Esophagus squamous epithelium (tissue), 5 donors: ENCODE measurements around the gene GALNTL6. TPM values are rescaled to one million over a fixed set of nuclear protein-coding genes. Genes with fewer than 3 reads are reported as not detected.

ENCODE experiments used
- DNase-seq: peaks from one replicate; lab custom pipeline; 2025; lab: John Stamatoyannopoulos, UW
- H3K27ac ChIP-seq, 4 donors: fragments of 200-600 bp; sonication (generic); one replicate each; pipeline ENCODE4 v1.5.1; 2016 to 2019; ENCODE audit warnings: mild to moderate bottlenecking in 1 of 4
- H3K27me3 ChIP-seq, 4 donors: fragments of 200-600 bp; sonication (generic); 1 replicate in 3 of 4; 2 replicates in 1 of 4; pipeline versions ENCODE4 v1.5.1 to v1.6.0; 2017 to 2021; ENCODE audit warnings: antibody characterized with exemption in 1 of 4
- H3K36me3 ChIP-seq, 3 donors: fragments of 200-600 bp; sonication (generic); one replicate each; pipeline ENCODE4 v1.5.1; 2016 to 2019
- H3K4me1 ChIP-seq, 3 donors: fragments of 200-600 bp; sonication (generic); one replicate each; pipeline ENCODE4 v1.5.1; 2017 to 2019
- H3K4me3 ChIP-seq, 4 donors: fragments of 200-600 bp; sonication (generic); 1 replicate in 3 of 4; 2 replicates in 1 of 4; pipeline ENCODE4 v1.5.1; 2016 to 2019; ENCODE audit warnings: mild to moderate bottlenecking in 2 of 4, moderate library complexity in 1 of 4
- H3K9me3 ChIP-seq, 3 donors: fragments of 200-600 bp; sonication (generic); one replicate each; pipeline ENCODE4 v1.5.1; 2016 to 2019
- POLR2A ChIP-seq, 4 donors: fragments of 450-650 bp; IDR thresholded peaks; one replicate each; pipeline ENCODE4 v1.6.1; 2017; ENCODE audit warnings: antibody characterized with exemption in 4 of 4, mild to moderate bottlenecking in 4 of 4, moderate library complexity in 3 of 4
- WGBS, 2 donors: methylation state at CpG; one replicate each; pipeline ENCODE4 v1.1.5; 2018; 5-methylcytosine and 5-hydroxymethylcytosine counted together
- intact Hi-C: fragments of 100-400 bp; cut with DNase I; formaldehyde crosslinking; loops from one replicate; pipeline ENCODE4 v1.15.0; 2022
- total RNA-seq, 4 donors: library from RNA; depleted of rRNA; stranded (reverse); fragments of >200 nt; gene quantifications; one replicate each; pipeline ENCODE4 v1.1.0, GENCODE V29; 2016
- TF ChIP-seq, protein P1 (sequence below), 6 experiments: fragments of 450-650 bp in 4 of 6; fragments of 200-600 bp in 2 of 6; sonication (generic) in 2 of 6; IDR thresholded peaks; one replicate each; pipeline ENCODE4 v1.5.1; 2016 to 2019; ENCODE audit warnings: antibody characterized with exemption in 6 of 6, mild to moderate bottlenecking in 4 of 6, moderate library complexity in 4 of 6
- donor health status: DM: yes; HTN: yes; CAD: no.

The GALNTL6 gene
- total RNA-seq, 4 donors from 2014 or later = 0.12 TPM; not detected in 3

DNA sequence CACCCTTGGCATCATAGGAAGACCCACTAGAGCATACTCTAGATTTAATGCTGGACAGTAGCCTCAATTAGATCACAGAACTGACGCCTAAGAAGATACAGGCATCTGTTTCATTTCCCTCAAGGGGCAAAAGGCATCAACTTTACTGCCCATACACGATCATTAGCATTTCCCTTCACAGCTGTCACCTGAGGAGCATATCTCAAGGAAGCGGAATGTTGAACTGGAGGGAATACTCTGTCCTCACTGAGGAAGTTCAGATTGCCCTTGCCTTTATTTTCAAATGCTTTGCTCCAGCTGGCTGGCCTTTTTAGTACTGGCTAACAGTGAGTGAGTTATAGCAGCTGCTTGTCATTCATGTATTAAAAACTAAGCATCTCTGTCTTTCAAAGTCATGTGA is 847.0 kb downstream of the GALNTL6 start:
- intact Hi-C loops = no loop called here
- Histone ChIP-seq H3K4me1 (no peaks in the 10 kb centered on the region), H3K9me3 (no peaks in the 10 kb centered on the region), H3K4me3 (no peak overlapping the region), H3K36me3 (no peaks in the 10 kb centered on the region), H3K27ac (no peak overlapping the region), H3K27me3 (no peaks in the 10 kb centered on the region)
- 54 to 69% methylated on average over 3 of the region's 3 CpGs for WGBS, 2 donors
- no peak for TF ChIP-seq POLR2A (IDR thresholded peaks at IDR 0.05)
- TF ChIP-seq, protein P1, sequence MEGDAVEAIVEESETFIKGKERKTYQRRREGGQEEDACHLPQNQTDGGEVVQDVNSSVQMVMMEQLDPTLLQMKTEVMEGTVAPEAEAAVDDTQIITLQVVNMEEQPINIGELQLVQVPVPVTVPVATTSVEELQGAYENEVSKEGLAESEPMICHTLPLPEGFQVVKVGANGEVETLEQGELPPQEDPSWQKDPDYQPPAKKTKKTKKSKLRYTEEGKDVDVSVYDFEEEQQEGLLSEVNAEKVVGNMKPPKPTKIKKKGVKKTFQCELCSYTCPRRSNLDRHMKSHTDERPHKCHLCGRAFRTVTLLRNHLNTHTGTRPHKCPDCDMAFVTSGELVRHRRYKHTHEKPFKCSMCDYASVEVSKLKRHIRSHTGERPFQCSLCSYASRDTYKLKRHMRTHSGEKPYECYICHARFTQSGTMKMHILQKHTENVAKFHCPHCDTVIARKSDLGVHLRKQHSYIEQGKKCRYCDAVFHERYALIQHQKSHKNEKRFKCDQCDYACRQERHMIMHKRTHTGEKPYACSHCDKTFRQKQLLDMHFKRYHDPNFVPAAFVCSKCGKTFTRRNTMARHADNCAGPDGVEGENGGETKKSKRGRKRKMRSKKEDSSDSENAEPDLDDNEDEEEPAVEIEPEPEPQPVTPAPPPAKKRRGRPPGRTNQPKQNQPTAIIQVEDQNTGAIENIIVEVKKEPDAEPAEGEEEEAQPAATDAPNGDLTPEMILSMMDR (IDR thresholded peaks at IDR 0.05) = no peak
- no peak for DNase-seq

DNA sequence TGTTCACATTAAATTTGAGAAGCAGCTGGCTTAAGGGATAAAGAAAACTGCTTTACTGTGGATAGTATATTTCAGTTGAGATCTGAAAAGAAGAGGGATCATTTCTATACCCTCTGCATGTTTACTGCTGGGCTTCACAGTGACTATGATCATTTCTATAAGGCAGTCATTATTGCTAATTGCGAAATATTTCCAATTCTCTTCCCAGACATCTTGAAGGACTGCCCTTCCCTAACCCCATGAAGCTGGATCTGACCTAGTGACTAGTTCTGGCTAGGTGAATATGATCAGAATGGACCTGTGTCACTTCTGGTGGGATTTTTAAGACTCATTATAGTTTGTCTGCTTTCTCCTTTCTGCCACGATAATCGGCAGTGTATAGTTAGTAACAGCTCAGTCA is 848.9 kb downstream of the GALNTL6 start:
- no peak overlapping the region for H3K4me3 ChIP-seq
- H3K4me1 ChIP-seq = no peaks in the 10 kb centered on the region
- 73 to 91% methylated on average over 2 to 3 of the region's 3 CpGs for WGBS, 2 donors
- TF ChIP-seq, protein P1 (IDR thresholded peaks at IDR 0.05) = no peak
- no peak for TF ChIP-seq POLR2A (IDR thresholded peaks at IDR 0.05)
- no peak for DNase-seq
- H3K9me3 ChIP-seq = no peaks in the 10 kb centered on the region
- no peaks in the 10 kb centered on the region for H3K27me3 ChIP-seq
- intact Hi-C loops = no loop called here
- no peaks in the 10 kb centered on the region for H3K36me3 ChIP-seq
- no peak overlapping the region for H3K27ac ChIP-seq

DNA sequence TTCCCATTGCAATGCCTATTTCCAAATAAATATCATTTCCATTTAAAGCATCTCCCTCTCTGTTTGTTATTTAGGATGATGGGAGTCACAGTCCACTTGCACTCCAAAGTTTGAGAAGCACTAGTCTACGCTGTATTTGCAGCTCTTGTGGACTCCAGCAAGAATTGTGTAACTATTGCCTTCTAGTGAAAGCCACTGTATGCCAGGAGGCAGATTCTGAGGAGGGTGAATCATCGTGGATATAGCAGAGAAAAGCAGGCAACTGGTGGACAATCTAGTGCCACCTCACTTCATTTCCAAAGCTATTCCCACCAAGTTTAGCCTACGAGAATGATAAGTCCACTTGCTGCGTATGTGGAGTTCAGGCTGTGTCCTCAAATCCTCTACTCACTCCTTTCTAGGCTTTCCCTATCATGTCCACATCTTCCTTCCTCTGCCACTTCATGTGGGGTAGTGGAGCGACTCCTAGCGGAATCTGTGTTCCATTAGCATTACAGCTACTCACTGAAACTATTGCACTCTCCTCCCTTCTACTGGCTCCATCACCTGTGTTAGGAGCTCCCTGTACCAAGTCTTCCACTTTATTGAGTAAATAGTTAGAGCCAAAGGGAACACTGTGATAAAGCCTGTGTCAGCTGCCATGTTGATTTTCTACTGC is 853.6 kb downstream of the GALNTL6 start:
- no peak for TF ChIP-seq POLR2A (IDR thresholded peaks at IDR 0.05)
- TF ChIP-seq, protein P1 (IDR thresholded peaks at IDR 0.05) = no peak
- Histone ChIP-seq H3K9me3 (no peaks in the 10 kb centered on the region), H3K27ac (no peak overlapping the region), H3K36me3 (no peaks in the 10 kb centered on the region), H3K4me1 (no peaks in the 10 kb centered on the region), H3K27me3 (no peaks in the 10 kb centered on the region), H3K4me3 (no peak overlapping the region)
- no peak for DNase-seq
- 67 to 69% methylated on average over 6 of the region's 6 CpGs for WGBS, 2 donors
- intact Hi-C loops = no loop called here

DNA sequence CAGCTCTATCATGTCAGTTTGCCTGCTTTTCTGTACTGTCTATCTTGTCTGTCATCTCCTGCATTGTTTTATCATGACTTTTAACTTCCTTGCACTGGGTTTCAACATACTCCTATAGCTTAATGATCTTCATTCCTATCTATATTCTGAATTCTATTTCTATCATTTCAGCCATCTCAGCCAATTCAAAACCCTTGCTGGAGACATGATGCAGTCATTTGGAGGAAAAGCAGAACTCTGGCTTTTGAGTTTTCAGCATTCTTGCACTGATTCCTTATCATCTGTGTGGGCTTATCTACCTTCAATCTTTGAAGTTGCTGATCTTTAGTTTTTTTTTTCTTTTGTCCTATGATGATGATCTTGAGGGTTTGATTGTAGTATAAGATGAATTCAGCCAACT is 861.6 kb downstream of the GALNTL6 start:
- DNase-seq = no peak
- no peaks in the 10 kb centered on the region for H3K9me3 ChIP-seq
- intact Hi-C loops = no loop called here

DNA sequence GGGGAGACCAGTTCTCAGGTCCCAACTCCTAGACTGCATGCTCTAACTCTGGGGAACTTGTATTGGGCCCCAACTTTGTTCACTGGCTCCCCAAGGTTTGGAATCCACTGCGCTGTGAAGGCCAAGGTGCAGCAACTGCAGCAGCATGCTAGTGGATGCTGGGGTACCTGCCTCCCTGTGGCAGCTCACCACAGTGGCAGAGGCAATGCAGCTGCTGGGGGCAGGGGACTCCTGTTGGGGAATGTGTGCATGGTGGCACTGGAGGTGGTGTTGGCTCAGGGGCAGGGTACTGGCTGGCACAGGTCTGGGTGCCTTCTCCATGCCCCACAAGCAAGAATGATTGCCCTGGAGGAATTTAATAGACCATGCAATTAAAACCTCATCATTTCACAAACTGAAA is 862.0 kb downstream of the GALNTL6 start:
- Histone ChIP-seq H3K4me1 (no peaks in the 10 kb centered on the region), H3K27ac (no peak overlapping the region), H3K9me3 (no peaks in the 10 kb centered on the region), H3K36me3 (no peaks in the 10 kb centered on the region), H3K27me3 (no peaks in the 10 kb centered on the region), H3K4me3 (no peak overlapping the region)
- intact Hi-C loops = no loop called here
- no peak for DNase-seq
- no peak for TF ChIP-seq POLR2A (IDR thresholded peaks at IDR 0.05)
- TF ChIP-seq, protein P1 (IDR thresholded peaks at IDR 0.05) = no peak
- WGBS, 2 donors = no CpG with 5 or more reads among the region's 1 CpG

More for the DNA sequence above, 861.6 kb downstream of the GALNTL6 start:
- Histone ChIP-seq H3K36me3 (no peaks in the 10 kb centered on the region), H3K4me3 (no peak overlapping the region), H3K4me1 (no peaks in the 10 kb centered on the region), H3K27ac (no peak overlapping the region), H3K27me3 (no peaks in the 10 kb centered on the region)
- TF ChIP-seq, protein P1 (IDR thresholded peaks at IDR 0.05) = no peak
- TF ChIP-seq POLR2A (IDR thresholded peaks at IDR 0.05) = no peak
